Pons (tissue), 1 donor: ENCODE data around the gene RPS10.
"Not testable (repeated sequence)": the region's sequence is repeated elsewhere in the genome, so short reads cannot be mapped to it uniquely, and the experiment has no call there.

Experiments
- DNase-seq: peaks from one replicate; pipeline ENCODE4 v3.0.0-alpha.2; 2016; ENCODE audit warnings: low spot score

The RPS10 gene

DNA sequence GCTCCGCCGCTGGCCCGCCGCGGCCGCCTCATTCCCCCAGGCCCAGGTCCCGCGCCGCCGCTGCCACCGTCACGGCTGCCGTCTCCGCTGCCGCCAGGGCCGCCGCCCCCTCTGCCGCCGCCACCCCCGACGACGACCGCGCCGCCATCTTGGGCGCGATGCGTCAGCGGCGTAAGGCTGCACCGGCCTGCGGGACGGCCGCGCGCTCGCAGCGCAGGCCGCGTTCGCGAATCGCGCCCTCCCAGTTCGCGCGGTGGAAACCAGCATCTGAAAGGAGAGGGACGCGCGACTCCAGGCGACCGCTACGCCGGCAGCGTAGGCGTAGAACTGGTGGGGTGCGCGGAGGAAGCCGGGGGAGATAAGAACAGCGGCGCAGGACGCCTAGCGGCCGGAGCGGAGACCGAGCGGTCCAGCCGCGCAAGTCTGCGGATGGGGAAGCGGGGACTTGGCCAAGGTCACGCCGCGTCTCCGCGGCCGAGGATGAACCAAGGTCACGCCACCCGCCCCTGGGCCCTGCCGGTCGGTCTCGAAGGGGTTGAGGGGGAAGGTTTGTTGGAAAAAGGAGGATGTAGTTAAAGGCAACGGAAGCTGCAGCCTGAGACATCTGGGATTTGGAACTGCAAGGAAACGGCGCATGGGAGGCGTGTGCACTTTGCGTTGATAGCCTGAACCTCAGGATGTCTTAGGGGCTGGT, 33.2 kb downstream of the RPS10 start, which contains the start of gene NUDT3:
Gene NUDT3 (minus strand): TSS at position 173 of the 694 bp plus-strand sequence. CDS start 307 bp downstream, outside the sequence.
- DNase-seq: peak; percentile 94

DNA sequence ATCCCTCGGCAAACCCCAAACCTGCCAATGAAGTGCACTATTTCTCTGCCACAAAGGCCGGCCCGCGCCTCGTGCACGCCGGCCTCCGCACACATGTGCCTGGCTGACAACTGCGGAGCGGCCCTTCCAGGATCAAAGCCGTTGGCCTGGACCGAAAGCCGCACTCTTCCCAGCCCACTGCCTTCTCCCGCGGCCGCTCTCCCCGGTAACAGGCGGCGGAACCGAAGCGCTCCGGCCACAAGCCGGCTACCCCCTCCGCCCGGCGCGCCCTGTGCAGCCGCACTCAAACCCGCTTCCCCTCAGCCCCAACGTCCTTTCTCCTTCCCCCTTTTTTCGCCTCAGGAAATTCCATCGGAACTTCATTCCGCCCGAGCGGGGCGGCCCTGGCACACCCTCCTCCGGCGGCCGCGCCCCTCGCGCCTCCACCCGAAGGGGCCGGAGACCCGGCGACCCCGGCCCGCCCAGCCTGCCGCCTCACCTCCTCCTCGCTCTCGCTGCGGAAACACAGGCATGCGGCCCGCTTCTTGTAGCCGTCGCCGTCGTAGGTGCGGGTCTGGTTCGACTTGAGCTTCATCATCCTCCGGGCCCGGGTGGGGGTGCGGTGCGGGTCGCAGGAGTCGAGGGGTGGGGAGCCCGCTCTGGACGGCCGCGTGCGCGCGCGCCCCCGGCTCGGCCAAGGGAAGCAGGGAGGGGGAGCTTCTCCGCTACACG, 33.9 kb downstream of the RPS10 start:
- no peak for DNase-seq

DNA sequence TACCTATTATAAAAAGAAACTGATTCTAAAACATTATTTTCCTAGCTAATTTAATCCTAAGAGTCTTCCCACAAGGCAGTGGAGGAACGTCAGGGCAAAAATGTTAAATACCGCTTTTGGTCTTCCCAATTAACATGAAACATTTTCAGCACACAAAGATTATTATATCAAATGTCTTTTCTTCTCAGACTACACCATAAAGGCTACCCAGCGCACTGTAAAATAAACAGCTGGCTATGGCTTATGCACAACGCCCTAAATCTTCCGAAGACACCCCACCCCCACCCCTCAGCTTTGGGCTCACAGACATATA, 34.4 kb downstream of the RPS10 start:
- DNase-seq: peak; percentile 39

DNA sequence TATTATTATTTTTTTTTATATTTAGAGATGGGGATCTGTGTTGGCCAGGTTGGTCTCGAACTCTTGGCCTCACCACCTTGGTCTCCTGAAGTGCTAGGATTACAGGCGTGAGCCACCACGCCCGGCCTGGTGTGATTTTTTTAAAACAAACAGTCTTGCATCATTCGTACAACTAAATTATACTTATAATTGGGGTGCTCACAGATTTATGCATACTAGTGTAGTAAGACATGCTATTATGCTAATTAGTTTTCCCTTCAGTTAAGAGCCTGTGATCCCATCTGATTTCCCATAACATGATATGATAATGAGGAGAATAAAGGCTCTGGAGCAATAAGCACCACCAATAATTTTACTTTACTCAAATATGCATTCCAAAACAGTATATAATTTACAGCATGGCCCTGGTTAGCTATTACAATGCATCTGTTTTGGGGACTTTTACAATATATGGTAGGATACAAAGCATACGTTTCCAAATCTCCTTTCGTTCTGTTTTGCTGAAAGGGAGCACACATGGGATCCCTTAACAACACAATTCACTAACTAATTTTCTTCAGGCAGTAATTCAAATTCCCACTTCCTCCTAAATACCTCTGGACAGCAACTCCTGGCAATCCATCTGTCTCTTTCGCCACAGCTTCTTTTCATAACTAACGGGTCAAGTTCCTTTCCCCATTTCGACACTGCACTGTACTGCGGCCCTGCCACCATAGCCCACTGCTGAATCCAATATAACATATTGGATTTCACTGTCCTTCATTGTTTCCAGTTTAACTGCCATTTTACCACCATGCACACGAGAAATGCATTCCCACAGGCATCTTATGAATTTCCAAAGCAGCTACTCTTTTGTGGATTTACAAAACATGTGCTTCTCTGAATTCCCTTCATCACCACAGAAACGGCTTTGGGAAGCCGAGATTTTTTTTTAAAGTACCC, 35.1 kb downstream of the RPS10 start:
- peak; percentile 70 for DNase-seq

DNA sequence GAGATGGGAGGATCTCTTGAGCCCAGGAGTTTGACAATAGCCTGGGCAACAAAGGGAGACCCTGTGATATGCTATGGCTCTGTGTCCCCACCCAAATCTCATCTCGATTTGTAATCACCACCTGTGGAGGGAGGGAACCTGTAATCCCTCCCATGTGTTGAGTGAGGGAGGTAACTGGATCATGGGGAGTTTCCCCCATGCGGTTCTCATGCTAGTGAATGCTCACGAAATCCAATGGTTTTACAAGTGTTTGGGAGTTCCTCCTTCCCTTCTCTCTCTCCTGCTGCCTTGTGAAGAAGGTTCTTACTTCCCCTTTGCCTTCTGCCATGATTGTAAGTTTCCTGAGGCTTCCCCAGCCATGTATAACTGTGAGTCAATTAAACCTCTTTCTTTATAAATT, 36.8 kb downstream of the RPS10 start:
- DNase-seq: no peak

DNA sequence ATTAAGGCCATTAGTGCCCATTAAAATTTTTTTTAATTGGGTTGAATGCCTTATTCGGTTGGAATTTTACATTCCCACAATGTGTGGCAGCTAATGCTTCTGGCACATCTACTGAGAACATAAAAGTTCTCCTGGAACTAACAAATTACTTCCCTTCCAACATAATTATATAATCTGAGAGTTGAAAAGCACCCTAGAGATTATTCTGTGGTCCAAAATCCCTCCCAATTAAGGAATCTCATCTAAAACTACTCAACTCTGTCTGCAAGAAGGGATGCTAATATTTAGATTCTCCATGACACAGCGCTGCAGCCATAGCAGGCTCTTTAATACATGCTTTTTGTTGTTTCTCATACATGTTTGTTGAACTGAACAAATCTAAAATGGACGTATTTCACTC, 37.4 kb downstream of the RPS10 start:
- DNase-seq: no peak

DNA sequence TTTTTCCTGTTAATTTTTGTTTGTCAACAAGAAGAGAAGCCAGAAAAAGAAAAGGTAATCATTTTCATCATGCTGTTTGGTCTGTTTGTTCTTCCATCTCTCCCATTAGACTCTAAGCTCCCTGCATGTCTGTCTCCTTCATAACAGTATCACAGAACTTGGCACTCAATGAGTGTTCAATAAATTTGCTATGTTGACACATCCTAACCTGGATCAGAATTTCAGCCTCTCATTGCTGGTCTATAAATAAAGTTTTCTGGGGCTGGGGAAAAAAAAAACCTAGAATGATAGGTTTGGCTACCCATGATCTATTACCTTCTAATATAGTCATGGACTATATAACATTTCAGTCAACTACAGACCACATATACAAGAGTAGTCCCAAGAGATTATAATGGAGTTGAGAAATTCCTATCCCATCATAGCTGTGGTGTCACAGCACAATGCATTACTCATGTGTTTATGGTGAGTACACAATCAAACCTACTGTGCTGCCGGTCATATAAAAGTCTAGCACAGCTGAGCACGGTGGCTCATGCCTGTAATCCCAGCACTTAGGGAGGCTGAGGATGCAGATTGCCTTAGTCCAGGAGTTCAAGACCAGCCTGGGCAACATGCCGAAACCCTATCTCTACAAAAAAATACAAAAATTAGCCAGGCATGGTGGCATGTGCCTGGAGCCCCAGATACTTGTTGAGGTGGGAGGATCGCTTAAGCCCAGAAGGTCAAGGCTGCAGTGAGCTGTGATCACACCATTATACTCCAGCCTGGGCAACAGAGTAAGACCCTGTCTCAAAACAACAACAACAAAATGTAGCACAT, 39.3 kb downstream of the RPS10 start:
- DNase-seq: no peak

DNA sequence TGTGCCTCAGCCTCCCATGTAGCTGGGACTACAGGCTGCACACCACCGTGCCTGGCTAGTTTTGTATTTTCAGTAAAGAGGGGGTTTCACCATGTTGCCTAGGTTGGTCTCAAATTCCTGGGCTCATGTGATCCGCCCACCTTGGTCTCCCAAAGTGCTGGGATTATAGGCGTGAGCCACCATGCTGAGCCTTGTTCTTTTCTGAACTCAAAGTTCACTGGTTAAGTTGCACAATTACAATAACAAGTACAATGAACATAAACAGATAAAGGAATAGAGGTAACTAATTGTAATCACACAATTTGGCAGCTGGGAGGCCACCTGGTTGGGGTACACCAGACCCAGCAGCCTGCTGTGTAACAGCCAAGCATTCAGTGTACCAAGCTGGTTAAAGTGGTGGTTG, 40.1 kb downstream of the RPS10 start:
- DNase-seq: no peak

DNA sequence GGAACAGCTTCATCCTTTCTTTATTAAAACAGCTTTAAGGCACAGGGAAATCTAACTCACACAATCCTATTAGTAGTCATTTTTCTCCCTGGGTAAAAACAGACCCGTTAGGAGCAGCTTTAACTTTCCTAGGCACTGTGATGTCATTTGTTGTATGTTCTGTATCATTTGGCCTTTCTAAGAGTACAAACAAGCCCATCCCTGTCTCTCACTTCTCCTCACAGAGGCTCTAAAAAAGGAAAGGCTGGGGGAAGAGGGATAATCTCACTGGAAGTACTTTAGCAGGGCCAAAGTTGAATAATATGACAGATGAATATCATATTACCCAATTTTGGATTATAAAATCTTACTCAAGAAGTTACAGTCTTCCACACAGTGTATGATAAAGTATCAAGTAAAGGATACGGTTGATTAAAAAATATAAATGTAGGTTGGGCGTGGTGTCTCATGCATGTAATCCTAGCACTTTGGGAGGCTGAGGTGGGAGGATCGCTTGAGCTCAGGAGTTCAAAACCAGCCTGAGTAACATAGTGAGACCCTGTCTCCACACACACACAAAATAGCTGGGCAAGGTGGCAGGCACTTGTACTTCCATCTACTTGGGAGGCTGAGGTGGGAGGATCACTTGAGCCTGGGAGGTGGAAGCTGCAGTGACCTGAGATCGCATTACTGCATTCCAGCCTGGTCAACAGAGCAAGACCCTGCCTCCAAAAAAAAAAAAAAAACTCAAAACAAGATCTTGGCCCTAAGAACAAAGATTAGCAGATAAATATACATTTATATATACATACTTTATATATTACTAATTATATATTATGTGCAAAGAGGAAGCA, 41.3 kb downstream of the RPS10 start:
- no peak for DNase-seq

DNA sequence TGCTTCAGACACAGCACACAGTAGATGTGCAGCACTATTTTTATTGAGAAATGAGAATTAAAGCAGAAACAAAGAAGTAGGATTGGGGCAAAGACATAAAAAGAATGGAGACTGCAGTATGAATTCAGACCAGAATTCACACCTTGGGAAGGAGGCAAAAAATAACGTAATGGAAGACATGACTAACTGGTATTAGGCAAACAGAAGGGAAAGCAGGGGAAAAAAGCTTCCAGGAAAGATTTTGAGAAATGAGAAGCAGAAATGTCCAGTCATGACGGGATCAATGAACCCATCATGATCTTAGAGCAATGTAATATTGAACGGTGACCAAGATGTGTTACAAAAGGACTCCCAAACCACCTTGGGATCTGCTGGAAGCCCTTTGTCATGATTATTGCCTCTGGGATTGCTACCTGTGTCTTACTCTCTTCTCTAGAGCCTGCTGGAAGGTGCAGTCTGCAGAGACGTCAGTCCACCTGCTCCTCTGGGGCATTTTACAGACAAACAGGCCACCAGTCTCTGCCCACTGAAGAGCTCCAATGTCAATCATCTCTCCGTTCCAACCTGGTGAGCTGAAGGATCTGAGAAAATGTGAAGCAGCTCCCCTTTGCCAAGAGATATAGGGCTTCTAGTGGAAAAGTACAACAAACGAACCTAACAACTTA, 42.1 kb downstream of the RPS10 start:
- DNase-seq: no peak

DNA sequence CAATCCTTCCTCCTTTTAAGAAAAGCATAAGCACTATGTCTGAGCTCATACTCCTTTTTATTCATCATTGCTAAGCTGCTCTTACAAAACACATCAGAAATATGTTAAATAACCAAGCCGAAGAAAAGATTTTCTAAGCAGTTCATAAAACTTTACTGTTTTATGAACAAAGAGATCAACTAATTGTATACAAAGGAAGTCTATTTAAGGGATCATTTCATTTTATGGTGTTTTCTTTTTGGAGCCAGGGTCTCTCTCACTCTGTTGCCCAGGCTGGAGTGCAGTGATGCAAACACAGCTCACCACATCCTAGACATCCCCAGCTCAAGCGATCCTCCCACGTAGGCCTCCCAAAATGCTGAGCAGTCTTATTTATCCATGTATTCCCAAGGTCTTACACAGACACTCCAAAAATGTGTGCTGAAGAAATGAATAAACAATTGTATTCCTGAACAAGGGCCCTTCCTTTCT, 42.7 kb downstream of the RPS10 start:
- peak; percentile 40 for DNase-seq

DNA sequence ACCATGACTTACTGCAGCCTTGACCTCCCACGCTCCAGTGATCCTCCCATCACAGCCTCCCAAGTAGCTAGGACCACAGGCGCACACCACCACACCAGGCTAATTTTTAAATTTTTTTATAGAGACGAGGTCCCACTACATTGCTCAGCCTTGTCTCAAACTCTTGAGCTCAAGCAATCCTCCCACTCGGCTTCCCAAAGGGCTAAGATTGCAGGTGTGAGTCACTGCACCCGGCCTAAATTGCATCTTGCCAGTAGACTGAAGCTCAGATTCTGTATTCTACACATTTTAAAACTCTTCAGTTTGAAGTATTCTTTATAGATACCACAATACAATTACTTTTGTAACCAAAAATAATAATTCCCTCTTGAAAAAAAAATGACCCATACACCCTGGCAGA, 44.8 kb downstream of the RPS10 start:
- no peak for DNase-seq

DNA sequence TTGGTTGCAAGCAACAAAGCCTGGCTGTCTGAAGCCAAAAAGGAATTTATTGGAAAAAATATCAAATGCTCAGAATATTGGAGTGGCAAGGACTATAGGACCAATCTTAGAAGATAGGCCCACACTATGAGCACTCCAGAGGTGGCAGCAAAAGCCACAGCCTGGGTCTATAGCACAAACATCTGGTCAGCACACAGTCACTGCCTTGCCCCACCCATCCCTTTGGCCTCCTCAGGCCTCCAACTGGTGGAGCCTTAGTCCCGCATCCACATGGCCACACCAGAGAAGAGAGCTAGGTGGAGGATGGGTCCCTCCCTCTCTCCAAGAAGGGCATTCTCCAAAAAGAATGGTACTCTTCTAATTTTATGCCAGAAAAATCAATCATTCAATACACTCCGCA, 47.4 kb downstream of the RPS10 start:
- DNase-seq: no peak

DNA sequence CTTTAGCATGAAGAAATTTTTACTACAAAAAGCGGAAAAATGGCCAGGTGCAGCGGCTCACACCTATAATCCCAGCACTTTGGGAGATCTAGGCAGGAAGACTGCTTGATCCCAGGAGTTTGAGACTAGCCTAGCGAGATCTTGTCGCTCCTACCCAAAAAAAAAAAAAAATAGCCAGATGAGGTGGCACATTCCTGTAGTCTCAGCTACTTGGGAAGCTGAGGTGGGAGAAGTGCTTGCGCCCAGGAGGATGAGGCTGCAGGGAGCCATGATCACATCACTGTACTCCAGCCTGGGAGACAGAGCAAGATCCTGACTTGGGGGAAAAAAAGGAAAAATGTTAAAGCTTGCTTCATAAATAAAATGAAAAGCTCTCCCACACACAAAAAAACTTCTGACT, 47.9 kb downstream of the RPS10 start:
- no peak for DNase-seq

DNA sequence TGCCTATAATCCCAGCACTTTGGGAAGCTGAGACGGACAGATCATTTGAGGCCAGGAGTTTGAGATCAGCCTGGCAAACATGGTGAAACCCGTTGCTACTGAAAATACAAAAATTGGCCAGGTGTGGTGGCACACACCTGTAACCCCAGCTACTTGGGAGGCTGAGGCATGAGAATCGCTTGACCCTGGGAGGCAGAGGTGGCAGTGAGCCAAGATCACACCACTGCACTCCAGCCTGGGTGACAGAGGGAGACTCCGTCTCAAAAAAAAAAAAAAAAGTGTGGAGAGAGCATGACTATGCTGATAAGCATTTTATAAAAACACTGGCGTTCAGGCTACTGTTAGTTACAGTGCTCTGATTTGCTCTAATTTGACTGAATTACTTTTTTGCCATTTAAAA, 48.3 kb downstream of the RPS10 start:
- not testable (repeated sequence) for DNase-seq

DNA sequence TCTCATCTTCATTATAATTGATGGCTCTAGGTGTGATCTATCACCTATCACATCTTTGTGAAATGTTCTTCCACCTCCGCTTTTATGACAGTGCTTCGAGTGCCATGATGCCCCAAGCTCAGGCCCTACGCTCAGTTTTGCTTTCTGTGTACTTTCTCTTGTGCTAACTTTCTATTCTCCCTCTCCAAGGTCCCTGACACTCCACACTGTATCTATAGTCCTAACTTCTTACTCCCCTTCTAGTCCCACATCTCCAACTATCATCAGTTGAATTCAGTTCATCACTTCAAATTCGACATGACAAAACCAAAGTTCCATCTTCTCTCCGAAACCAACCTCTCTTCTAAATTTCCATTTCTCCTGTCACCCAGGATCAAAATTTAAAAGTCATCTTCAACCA, 50.0 kb downstream of the RPS10 start:
- DNase-seq: no peak

DNA sequence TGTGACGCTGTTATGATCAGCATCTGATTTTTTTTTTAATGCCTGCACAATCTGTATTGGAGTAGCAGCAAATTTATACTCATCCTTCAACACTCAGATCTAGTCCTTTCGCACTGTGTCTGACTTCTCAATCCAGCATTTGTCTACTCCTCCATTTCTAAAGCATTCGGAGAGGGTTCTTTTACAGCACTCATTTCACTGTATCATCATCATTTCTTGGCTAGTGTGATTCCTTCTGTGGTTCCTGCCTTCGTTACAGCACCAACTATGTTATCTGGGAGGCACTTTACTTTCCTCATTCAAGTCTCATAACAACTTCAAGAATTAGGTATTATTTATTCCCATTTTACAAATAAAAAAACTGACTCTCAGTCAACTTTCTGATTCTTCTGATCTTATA, 51.4 kb downstream of the RPS10 start:
- DNase-seq: peak; percentile 15

DNA sequence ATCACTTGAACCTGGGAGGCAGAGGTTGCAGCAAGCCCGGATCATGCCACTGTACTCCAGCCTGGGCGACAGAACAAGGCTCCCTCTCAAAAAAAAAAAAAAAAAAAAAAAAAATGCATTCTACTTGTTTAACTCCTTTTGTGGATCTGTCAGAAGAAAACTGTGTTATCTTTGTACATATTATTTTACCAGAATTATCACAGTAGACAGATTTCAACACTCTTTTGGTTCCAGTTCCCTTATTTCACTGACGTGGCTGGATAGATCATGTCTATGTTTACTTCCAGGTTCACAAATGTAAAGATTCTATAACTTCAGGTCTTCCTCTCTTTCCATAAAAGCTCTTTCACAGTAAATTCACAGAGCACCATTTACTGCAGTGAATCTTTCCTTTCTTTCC, 51.8 kb downstream of the RPS10 start:
- DNase-seq: peak; percentile 56

DNA sequence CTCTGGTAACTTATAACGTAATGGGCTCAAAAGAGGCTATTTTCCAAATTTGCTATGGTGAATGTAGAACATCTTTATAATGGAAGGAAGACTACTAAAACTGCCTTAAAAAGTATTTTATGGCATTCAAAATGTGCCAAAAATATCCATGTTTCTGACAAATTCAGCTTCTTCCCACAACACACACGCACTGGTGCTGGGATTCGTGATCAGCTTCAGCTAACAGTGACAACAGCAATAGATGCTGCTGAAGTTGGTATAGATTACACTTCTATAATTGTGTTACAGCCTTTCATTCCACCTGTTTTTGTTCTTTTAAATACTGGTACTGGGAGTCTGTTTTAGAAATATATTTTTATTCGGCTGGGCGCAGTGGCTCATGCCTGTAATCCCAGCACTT, 52.4 kb downstream of the RPS10 start:
- DNase-seq: no peak

DNA sequence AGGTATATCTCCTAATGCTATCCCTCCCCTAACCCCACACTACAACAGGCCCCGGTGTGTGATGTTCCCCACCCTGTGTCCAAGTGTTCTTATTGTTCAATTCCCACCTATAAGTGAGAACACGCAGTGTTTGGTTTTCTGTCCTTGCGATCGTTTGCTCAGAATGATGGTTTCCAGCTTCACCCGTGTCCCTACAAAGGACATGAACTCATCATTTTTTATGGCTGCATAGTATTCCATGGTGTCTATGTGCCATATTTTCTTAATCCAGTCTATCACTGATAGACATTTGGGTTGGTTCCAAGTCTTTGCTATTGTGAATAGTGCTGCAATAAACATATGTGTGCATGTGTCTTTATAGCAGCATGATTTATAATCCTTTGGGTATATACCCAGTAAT, 54.0 kb downstream of the RPS10 start:
- DNase-seq: not testable (repeated sequence)
